ENCODE data around the gene CCDC136.

CCDC136 gene

DNA sequence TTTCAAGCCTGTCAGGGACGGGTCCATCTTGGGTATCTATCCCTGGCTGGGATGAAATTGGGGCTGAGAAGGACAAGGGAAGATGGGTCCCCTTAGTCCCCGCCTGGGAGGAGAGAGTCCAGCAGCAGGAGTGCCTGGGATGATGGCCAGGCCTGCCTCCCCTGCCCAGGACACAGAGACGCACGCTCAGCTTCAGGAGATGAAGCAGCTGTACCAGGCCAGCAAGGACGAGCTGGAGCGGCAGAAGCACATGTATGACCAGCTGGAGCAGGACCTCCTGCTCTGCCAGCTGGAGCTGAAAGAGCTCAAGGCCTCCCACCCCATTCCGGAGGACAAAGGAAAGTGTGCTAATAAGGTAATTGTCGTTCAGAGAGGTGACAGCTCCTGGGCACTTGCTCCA lies 15.4 kb downstream of the CCDC136 start:
- DNase-seq = no peak

DNA sequence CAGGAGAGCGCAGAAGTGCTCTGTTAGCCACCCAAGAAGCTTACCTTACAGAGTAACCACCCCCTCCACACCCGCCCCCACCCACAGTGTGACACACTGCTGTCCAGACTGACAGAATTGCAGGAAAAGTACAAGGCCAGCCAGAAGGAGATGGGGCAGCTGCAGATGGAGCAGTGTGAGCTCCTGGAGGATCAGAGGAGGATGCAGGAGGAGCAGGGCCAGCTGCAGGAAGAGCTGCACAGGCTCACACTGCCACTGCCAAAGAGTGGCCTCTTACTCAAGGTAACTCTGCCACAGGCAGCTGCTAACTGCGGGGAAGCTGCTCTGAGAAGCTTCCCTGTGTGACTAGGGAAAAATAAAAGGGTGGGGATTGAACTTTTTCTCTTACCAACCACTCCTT lies 17.6 kb downstream of the CCDC136 start:
- DNase-seq = no peak

DNA sequence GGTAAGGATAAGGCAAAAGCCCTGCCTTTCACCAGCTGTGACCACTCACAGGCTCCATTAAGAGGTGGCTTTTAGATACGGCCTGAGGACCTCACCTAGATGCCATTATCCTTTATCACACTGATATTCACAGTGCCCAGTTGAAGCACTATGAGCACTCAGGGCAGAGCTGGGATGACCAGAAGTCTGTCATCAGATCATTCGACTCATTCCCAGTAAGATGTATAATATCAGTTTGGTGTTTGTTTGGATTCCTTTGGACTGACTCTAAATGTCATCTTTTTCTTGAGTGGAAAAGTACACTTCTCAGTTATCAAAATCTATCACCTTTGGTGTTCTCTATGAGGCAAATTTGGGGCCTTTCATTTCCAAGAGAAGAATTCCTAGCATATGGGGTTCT lies 18.7 kb downstream of the CCDC136 start:
- no peak for DNase-seq

DNA sequence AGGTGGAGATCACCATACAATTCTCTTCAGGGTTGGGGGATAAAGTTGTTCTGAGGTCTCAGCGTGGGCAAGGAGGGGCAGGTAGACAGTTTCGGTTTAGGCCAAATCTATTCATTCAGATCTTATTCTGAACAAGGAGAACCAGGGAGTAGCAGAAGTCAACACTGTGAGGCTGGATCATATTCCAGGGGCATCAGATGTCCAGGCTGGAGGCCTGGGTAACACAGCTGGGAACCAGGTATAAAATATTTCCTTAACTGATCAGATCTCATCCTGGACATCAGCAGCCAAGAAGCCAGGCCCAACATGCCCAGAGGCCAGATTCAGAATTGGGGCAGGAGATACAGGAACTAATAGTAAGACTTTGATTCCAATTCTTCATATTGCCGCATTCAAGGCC lies 19.2 kb downstream of the CCDC136 start:
- DNase-seq = no peak

DNA sequence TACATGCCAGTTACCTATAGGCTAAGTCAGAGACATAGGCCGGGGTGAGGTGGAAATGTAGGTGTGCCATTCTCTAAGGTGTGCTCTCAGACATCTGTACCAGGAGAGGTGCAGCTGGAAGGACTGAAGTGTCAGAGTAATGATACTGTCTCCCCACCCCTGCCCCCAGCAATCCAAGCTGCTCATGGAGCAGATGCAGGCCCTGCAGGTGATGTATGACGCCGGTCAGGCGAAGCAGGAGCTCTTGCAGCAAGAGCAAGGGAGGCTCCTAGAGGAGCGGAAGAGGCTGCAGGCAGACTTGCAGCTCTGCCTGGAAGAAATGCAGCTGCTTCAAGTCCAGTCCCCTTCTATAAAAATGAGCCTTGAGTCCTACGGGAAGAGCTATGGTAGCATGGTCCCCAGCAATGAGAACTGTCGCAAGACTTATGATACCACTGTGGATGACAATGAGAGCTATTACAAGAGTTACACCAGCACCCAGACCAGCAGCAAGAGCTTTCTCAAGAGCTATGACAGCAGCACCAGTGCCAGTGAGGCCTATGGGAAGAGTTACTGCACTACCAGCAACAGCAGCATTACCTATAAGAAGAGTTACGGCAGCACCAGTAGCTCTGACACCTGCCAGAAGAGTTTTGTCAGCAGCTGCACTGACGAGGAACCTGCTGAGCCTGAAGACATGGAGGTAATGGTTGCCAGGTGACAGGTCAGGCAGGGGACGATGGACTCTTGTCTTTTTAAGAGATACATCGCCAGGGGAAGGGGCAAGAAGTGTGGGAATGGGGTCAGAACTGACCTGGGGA lies 20.1 kb downstream of the CCDC136 start:
- DNase-seq = no peak

DNA sequence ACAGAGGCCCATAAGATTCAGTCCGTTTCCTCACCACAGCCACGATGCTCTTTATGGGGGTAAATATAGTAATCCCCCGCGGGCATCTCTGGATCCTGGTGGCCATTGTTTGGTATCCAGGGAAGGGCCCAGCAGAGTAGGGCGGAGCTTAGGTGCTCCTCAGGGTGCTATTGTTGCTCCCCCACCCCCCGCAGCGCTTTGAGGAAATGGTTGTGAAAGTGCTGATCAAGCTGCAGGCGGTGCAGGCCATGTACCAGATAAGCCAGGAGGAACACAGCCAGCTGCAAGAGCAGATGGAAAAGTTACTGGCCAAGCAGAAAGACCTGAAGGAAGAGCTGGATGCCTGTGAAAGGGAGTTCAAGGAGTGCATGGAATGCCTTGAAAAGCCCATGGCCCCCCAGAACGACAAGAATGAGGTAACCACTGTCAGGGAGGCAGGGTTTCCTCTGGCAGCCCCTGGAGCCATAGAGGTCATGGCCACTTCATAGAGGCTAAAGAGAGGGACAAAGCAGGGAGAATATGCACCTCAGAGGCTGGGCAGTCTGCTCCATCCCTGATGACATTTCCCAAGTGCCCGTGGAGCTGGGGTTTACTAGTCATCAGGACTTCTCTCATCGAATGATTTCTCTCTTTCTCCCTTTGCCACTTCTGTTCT lies 20.9 kb downstream of the CCDC136 start:
- peak; percentile 46 for DNase-seq

DNA sequence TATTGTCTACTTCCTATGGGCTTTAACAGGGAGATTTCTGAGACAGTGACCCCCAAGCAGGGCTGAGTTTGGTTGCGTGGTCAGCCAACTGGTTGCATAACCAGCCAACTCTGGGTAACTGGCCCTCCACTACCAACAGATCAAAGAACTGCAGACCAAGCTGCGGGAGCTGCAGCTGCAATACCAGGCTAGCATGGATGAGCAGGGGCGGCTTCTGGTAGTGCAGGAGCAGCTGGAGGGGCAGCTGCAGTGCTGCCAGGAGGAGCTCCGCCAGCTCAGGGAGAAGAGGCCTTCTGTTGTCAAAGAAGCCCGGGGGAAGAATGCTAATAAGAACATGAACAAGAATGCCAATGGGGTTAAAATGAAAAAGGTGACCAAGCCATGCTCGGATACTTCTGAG lies 22.7 kb downstream of the CCDC136 start:
- no peak for DNase-seq

DNA sequence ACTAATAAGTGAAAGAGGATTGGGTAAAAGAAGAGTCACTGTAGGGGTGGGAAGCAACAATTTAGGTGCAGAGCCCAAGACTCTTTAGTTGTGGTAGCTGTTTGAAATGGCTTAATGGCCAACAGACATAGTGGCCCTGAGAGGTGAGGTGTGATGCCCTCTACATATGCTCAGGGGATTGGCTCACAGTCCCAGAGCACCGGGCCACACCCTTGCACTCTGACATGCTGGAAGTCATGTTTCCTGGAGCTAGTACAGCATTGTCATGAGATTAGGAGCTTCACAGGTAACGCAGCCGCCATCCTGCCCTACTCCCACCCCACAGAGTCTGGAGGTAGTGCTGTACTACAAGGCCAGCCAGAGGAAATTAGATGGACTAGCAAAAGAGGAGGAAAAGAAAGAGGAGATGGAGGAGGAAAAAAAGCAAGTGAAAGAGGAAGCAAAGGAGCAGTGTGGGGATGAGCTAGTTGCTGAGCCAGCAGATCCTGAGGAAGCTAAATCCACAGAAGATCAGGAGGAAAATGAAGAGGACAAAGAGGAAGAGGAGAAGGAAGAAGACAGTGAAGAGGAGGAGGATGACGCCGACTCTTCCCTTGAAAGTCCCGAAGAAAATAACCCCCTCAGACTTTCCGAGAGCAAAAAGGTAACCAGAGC lies 23.6 kb downstream of the CCDC136 start:
- peak; percentile 43 for DNase-seq

DNA sequence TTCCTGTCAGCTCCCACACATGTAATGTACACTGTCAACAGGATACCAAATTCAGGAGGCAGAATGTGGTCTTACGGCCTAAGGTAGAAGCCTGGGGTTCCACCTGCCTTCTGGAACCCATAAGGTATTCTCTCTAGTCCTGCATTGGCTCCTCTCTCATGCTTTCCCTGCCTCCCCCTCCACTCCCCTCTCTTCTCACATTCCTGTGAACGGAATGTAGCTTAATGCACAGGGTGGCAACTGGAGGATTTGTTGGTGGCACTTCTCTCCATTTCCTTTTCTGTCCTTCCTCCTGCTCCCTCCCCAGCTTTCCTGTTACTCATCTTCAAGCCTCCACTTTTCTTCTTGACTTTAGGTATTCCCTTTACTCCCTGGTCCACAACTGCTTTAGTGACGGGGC lies 26.9 kb downstream of the CCDC136 start:
- no peak for DNase-seq

DNA sequence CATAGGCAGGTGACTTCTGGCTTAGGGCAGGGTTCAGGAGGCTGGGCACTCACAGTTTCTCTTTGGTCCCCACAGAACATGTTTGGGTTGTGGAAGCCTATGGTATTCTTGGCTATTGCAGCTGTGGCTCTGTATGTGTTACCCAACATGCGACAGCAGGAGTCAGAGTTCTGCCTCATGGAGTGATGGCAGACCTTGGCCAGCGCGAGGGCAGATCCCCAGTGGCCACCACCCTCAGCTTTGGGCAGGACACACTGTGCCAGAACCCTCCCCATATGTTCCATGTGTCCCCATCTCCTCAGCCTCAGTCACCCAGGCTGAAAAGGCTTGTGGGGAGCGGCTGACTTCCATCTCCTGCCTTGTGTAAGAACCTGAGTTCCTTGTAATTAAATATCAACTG lies 30.0 kb downstream of the CCDC136 start:
- no peak for DNase-seq

DNA sequence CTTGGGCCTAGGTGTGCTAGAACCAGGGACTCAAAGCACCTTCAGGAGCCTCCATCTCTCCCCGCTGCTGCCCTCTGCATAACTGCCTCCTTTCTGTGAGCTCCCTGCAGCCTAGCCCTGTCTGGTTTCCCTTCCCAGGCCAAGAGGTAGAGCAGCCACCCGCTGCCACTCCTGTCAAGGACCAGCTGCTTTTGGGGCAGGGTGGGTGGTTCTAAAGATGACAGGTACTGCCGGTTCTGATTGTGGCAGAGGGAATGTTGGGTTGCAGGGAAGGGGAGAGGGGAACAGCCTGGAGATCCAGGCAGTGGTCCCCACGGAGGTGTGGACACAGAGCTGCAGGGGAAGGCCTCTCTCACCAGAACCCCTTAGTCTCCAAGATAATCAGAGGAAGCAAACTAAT lies 34.7 kb downstream of the CCDC136 start:
- DNase-seq = no peak

DNA sequence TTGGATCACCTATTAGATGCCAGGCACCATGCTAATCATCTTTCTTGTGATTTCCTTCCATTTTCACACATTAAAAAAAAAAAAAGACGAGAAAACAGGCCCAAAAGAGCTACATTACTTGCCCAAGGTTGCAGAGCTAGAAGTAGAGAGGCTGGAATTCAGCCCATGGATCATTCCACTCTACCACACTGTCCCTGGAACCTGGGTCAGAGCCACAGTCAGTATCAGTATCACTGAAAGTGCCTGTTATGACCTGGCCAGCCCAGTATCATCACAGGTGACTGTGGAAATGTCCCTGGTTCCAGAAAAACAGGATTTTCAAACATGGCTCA lies 35.1 kb downstream of the CCDC136 start:
- no peak for DNase-seq

DNA sequence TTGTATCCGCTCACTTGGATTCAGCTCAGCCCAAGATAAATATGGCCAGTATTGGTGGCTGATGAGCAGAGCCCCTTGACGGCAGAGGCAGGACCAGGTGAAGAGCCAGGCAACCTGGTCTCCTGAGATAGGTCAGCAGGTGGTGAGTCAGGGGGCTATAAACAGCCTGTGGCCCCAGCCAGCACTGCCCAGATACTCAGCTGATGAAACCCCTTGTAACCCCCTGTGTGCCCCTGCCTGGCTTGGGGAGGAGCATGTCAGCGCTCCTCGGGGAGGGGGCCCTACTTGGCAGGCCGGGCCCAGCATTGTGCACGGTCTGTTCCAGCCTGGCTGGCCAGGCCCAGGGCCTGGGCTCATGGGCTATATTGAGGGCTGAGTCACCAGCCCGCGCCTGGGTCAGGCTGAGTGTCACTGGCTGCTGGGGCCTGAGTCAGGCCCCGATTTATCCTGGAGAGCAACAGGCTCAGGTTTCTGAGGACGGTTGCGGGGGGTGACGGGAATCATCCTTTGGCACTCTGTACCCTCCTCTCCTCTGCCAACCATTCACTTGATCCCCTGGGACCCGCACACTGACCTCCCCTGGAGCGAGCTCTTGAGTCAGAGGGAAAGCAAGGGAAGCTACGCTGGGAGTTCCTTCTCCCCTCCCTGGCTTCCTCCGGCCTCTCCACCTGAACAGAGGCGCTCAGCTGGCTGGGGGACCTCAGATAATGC lies 35.6 kb downstream of the CCDC136 start:
- no peak for DNase-seq

DNA sequence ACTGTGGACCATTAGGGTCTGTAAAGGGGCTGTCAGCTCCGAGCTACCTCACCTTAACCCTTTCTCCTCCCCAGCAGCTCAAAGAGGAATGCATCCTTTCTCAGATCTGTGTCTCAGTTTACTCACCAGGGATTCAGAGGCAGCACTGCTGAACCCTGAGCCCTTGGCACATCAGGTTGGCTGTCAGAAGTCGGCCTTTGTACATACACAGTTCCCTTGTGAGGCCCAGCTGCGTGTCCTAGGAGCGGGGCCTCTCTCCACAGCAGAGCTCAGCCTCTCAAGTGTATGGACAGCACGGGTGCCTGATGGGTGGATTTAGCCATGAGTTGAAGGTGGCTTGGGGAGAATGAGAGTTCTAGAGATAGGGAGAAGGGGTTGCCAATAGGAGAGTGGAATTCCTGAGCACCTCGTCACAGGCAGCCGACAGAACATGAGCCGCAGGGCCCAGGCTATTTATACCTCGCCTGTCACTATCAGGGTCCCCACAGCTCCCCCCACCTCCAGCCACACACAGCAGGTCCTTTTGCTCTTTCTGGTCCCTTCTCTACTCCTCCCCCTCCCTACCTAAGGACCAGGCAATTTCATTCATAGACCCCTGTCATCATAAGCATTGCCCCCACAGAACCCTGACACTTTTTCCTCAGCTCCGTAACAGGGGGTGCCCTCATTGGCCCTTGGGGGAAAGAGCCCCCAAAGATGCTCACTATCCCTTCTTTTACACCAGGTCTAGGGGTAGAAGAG lies 36.4 kb downstream of the CCDC136 start:
- no peak for DNase-seq

DNA sequence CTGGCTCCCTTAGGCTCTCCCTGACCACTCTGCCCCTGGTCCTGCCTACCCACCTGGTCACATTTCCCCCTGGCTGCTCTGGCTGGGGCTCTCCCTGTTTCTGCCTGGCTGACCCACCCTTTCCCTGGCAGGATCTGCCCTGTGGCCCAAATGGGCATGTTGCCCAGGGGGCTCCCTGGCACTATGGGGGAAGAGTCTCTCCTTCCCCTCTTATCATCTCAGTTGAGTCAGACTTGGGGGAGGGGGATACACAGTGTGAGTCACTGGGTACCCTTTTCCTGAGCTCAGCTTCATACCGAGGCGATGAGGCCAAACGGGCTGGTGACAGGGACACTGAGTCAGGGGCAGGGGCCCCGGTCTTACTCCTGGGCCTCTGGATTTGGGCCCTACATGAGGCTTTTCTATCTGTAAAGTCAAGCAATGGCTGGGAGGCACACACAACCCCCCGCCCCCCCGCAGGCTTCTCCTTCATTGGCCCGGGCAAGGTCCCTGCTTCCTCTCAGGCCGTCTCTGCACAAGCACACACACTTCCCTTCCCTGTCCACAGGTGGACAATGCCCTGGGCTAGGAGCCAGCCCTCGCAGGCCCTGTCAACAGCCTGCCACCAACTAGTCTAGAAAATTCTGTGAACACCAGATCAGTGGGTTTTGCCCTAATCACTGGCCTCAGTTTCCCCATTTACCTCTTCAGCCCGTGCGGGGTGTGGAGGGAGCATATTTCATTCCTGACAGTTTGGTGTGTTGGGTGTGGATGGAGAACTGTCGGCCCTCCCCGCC lies 37.8 kb downstream of the CCDC136 start:
- no peak for DNase-seq

DNA sequence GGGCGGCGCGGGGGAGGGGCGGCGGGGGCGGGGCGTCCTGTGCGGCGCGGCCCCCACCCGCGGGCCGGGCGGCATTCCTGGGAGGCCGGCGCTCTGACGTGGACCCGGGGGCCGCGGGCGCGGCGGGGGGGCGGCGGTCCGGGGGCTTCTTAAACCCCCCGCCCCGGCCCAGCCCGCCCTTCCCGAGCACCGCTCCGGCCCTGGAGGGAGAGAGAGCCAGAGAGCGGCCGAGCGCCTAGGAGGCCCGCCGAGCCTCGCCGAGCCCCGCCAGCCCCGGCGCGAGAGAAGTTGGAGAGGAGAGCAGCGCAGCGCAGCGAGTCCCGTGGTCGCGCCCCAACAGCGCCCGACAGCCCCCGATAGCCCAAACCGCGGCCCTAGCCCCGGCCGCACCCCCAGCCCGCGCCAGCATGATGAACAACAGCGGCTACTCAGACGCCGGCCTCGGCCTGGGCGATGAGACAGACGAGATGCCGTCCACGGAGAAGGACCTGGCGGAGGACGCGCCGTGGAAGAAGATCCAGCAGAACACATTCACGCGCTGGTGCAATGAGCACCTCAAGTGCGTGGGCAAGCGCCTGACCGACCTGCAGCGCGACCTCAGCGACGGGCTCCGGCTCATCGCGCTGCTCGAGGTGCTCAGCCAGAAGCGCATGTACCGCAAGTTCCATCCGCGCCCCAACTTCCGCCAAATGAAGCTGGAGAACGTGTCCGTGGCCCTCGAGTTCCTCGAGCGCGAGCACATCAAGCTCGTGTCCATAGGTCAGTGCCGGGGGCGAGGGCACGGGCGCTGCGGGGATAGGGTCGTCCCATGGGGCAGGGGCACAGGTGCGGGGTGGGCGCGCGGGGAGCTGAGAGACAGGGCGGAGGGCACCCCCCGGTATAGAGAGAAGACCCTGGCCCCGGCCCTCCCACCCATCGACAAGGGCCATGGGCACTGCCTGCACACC lies 38.7 kb downstream of the CCDC136 start, which contains the start of gene FLNC:
FLNC (plus strand) TSS at position 176 of the 947 bp plus-strand sequence; CDS start at position 408, 232 bp downstream.
- DNase-seq = peak; percentile 27

DNA sequence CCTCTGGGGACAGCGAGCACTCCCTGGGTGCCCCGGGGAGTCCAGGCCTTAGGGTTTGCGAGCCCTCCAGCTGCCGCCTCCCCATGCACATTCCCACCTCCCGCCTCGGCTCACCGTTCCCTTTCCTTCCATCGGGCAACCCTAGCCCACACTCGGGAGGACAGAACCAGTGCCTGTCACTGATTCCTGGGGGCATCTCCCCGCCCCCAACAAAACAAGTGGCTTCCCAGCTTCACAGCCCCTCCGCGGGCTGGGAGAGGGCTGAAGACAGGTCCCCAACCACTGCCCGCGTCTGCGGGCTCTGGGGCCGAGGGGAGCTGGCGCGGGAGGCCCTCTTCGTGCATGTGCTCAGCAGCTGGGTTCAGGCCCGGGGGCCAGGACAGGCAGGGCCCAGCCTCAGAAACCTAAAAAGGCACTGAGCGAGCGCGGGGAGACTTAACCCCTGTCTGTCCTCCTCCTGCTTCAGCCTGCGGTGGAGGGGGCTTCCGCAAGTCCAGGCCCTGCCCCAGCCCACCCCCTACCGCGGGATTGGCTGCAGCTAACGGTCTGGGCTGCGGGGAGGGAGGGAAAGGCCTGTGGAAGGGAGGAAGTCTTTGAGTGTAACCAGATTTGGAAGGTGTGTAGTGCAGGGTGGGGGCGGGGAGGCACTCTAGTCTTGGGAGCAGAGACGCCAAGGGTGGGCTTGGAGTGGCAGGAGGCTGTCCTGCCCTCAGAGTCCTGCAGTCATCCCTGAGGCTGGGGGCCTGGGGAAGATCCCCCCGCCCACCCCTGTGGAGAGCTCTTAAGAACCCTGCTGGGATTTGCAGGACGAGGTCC lies 39.6 kb downstream of the CCDC136 start:
- no peak for DNase-seq

DNA sequence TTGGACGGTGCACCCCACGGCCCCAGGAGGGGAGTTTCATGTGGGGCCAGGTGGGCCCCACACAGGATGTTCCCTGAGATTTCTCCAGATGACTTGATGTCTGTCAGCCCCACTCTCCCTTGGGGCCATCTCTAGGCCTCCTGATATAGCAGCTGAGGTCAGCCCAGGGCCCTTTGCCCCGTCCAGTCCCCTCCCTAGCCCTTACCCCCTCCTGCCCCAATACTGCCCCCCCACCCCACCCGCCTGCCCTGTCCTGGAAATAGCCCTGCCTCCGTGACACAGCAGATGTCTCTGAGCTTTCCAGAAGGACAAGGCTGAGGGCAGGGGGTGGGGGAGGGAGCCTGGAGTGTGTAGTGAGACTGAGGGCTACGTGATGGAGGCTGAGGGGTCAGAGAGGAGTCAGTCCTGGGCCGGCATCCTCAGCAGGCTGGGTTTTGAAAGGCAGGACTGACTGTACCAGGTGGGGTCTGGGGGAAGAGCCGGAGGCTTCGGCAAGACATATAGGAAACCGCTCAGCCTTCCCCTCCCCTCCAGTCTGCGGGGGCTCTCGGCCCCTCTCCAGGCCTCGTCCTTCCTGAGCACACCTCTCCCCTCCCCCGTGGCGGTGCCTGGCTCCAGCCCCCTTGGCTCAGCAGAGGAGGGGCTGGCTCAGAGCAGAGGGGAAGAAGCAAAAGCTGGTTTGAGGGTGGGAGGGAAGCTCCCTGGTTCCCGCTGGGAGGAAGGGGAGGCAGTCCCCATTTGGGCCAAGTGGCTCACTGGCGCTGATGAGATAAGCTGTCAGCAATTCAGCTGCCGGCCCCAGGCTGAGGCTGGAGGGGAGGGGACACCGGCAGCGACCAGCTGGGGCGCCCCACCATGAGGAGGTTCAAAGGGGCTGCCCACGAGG lies 40.5 kb downstream of the CCDC136 start:
- DNase-seq = no peak

DNA sequence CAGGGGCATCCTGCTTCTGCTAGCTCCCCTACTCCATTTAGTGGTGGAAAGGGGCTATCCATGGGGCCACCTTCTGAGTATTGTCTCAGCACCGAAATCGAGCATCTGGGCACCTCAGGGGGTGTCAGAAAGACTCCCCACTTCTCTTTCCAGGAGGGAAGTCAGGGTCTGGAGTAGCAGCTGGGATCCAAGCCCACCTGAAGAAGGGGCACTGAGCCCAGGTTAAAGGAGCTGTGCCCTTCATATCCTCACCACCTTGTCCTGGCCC lies 41.0 kb downstream of the CCDC136 start:
- DNase-seq = no peak
